GM12872 (cell line): ENCODE data around the gene TLL1.
A peak's percentile ranks its signal among the peaks of the same experiment; 100 is the strongest.

ENCODE experiments used
- TF ChIP-seq, protein P1 (sequence below): IDR thresholded peaks from 3 replicates; pipeline ENCODE4 v1.5.1; 2011; ENCODE audit warnings: low read depth, mild to moderate bottlenecking, low read length, moderate library complexity; ENCODE audit not compliant: insufficient read depth

The TLL1 gene

DNA sequence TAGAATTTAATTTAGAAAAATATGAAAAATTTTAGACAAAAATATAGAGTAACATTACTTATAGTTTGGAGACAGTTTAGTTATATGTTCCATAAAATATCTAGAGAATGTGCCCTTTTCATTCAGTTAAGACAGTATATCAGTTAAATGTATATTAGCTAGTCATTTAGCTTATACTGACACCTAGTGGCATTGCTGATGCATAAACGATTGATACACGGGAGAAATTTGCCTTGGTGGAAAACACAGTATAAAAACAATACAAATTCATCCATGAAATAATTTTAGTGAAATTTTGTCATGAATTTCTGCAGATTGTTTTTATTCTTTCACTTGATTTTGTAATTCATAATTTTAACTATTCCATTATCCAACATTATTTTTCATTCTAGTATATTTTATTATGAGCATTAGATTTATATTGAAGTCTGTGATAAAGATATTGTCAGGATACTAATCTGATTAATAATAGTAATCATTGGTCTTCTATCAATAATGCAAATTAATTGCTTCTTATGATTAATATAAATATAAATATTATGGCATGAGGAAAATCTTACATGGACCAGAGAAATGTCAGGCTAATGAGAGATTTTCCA, 219.0 kb downstream of the TLL1 start:
- TF ChIP-seq, protein P1, sequence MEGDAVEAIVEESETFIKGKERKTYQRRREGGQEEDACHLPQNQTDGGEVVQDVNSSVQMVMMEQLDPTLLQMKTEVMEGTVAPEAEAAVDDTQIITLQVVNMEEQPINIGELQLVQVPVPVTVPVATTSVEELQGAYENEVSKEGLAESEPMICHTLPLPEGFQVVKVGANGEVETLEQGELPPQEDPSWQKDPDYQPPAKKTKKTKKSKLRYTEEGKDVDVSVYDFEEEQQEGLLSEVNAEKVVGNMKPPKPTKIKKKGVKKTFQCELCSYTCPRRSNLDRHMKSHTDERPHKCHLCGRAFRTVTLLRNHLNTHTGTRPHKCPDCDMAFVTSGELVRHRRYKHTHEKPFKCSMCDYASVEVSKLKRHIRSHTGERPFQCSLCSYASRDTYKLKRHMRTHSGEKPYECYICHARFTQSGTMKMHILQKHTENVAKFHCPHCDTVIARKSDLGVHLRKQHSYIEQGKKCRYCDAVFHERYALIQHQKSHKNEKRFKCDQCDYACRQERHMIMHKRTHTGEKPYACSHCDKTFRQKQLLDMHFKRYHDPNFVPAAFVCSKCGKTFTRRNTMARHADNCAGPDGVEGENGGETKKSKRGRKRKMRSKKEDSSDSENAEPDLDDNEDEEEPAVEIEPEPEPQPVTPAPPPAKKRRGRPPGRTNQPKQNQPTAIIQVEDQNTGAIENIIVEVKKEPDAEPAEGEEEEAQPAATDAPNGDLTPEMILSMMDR = peak; percentile 51; the same call in 2 of the 3 replicates

DNA sequence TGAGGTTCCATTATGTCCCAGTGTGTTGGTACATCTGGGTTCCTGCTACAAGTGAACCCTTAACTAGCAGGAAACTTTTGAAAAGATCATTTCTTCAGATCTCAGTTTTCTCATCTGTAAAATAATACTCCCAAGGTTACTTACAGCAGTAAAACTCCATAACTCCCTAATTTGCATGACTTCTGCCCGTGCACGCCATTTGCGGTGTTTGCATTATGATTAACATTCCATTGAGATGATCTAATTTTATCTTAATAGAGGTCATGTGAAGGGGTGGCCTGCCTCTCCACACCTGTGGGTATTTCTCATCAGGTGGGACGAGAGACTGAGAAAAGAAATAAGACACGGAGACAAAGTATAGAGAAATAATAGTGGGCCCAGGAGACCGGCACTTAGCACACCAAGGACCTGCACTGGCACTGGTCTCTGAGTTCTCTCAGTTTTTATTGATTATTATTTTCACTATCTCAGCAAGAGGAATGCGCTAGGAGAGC, 219.8 kb downstream of the TLL1 start:
- TF ChIP-seq, protein P1 = no peak

DNA sequence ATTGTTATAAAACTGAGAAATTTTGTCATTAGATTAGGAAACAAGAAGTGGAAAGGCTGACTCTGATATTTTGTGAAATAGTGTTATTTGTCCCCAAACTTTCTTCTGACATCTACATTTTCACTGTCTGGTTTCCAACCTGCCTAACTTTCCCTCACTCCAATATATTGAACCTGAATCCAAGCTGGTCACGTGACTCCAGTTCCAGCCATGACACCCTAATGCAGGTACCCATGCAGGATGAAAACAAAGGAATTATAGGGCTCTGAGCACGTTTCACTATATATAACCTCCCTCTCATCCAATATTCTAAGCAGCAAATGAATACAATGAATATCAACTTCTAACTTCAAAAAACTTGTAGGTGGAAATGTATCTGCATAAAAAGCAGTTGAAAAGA, 231.6 kb downstream of the TLL1 start:
- TF ChIP-seq, protein P1 = no peak

DNA sequence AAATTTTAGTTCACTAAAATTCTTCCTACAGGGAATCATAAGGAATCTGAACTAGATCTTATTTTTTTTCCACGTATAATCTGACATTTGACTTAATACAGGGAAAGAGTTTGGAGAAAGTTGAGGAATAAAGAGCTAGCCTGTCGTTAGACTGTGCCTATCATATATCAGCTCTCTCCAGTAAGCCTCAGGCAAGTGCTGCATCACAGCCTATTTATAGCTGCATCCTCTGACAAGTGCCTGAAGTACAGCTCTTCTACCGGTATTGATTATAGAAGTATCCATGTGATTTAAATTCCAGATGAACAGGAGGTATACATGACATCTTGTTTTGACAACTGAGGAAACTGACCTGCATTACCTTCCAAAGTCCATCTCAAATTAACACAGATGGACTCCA, 248.9 kb downstream of the TLL1 start:
- TF ChIP-seq, protein P1 = no peak

DNA sequence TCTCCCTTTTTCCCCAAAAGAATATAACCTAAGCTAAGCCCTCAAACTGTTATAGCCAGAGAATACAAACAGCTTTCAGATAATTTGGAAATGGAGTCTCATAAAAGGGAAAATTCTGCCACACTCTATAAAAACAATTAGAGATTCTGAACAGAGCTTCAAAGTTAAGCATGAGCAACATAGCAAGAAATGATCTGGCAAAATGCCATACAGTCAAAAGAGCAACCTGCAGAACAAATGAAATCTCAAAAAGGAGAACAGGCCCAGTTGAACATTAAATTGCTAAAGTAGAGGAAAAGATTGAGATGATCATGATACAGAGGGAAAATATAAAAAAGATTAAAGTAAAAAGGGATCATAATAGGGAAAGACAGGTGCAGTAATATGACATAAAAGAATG, 250.5 kb downstream of the TLL1 start:
- TF ChIP-seq, protein P1 = no peak

DNA sequence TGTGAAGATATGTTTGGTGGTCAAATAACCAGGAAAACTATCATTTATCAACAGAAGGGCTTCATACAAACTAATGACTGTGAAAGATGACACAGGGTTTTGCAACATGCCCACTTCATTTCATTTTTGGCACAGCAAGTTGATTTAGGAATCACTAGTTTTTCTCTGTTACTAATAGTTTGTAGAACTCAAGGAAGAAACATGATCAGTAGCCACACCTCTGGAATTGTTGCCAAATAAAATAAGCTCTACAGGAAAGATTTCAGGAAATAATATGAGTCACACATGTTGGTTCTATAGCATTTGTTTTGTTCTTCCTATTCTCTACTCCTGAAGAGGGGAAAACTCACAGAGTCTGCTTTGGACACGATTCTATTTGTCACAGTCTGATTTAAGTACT, 255.4 kb downstream of the TLL1 start:
- TF ChIP-seq, protein P1 = no peak

DNA sequence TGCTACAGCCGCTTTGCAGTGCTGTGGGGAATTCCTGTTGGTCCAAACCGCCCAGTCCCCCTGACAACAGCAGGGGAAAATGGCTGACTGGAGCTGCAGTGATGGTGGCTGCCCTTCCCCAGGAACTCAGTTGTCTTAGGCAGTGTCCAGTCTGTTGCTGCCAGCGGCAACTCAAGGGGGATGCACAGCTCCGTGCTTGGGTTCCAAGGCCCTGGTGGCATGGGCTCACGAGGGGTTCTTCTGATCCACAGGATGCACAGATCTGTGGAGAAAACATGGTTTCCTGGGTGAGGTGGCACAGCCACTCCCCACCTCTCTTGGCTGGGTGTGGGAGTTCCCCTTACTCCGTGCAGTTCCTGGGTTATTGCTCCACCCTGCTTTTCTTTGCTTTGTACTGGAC, 261.2 kb downstream of the TLL1 start:
- TF ChIP-seq, protein P1 = no peak
